ENCODE results near the gene TAMALIN.
"Not testable (repeated sequence)": the region's sequence is repeated elsewhere in the genome, so short reads cannot be mapped to it uniquely, and the experiment has no call there.

Gene TAMALIN

DNA sequence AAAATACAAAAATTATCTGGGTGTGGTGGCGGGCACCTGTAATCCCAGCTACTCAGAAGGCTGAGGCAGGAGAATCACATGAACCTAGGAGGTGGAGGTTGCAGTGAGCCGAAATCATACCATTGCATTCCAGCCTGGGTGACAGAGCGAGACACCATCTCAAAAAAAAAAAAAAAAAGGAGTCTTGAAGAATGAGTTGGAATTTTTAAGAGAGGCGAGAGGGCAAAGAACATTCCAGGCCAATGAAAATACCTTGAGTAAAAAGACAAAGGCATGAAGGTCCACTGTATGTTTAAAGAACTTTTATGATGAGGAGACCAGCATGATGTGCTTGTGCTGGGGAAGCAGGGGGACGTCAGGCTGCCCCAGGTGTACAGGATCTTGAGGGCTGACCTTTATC is 27.4 kb upstream of the TAMALIN start:
- H3K27me3 ChIP-seq (replicated peaks in 2 of 5; ENCODE audit: control insufficient read depth in 4 of 5, insufficient read depth in 5 of 5, low read length in 4 of 5); H3K9me3 ChIP-seq (ENCODE audit: control extremely low read depth in 1 of 5, control insufficient read depth in 4 of 5, insufficient read depth in 2 of 5, low read depth in 1 of 5, low read length in 4 of 5); DNase-seq; POLR2A ChIA-PET; H3K27ac ChIP-seq (ENCODE audit: insufficient read depth in 1 of 2, low read depth in 1 of 2, low read length in 2 of 2, poor library complexity in 1 of 2, severe bottlenecking in 2 of 2); H3K4me3 ChIP-seq (ENCODE audit: control insufficient read depth in 1 of 7, extremely low read depth in 1 of 7, insufficient read depth in 4 of 7, low read depth in 2 of 7, low read length in 6 of 7): not testable (repeated sequence)
- peaks cover 10 to 56% (median 34%) of the 10 kb centered on the region in 4 experiments for H3K36me3 ChIP-seq (ENCODE audit: control insufficient read depth in 4 of 4, insufficient read depth in 4 of 4, low read length in 3 of 4)
- CTCF ChIA-PET, result interaction anchor here (0.7 to 2.1 kb wide), 2 partner anchors 27 to 57 kb away, joined by 3 to 17 read pairs; no protein-coding TSS in a partner anchor
- WGBS (ENCODE audit: insufficient coverage), result 100% methylated on average over 2 of the region's 5 CpGs
- H3K4me1 ChIP-seq (ENCODE audit: control extremely low read depth in 1 of 4, control insufficient read depth in 4 of 4, insufficient read depth in 4 of 4, low read length in 3 of 4), result peaks cover 11 to 39% (median 16%) of the 10 kb centered on the region in 4 experiments

DNA sequence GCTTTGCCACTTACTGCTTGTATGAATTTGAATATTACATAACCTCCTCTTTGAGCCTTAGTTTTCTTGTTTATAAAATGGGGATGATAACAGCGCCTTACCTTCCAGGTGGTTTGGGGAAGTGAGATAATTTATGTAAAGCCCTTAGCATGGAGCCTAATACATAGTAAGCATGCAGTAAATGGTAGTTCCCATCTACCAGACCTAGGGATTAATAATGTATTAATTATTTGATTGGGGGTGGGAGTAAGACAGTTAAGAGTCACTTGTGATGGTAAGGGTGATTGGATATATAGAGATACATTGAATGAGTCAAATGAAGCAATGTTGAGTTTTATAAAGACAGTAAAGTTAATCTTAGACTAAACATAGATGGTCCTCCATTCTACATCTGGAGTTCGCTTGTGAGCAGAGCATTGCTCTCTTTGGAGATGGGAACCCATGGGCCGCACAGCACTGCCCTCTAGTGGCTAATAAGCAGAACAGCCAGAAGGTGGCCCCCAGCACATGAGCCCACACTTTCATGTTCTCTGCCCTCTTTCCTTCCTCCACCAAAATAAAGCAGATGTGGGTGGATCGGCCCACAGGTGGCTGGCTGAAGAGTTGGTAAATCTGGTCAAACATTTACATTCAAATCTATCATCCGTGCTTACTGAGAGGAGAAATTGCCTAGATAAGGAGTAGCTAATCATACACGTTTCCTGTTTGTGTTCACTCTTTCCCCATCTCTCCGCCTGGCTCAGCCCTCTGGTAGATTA is 26.5 kb upstream of the TAMALIN start:
- POLR2A ChIA-PET, result no interaction called here
- WGBS (ENCODE audit: insufficient coverage), result 54% methylated on average over 5 of the region's 7 CpGs
- Histone ChIP-seq H3K9me3 (ENCODE audit: control extremely low read depth in 1 of 5, control insufficient read depth in 4 of 5, insufficient read depth in 2 of 5, low read depth in 1 of 5, low read length in 4 of 5) (no peaks in the 10 kb centered on the region), H3K4me3 (ENCODE audit: control insufficient read depth in 1 of 7, extremely low read depth in 1 of 7, insufficient read depth in 4 of 7, low read depth in 2 of 7, low read length in 6 of 7) (no peak overlapping the region), H3K36me3 (ENCODE audit: control insufficient read depth in 4 of 4, insufficient read depth in 4 of 4, low read length in 3 of 4) (peaks cover 13 to 63% (median 38%) of the 10 kb centered on the region in 4 experiments), H3K4me1 (ENCODE audit: control extremely low read depth in 1 of 4, control insufficient read depth in 4 of 4, insufficient read depth in 4 of 4, low read length in 3 of 4) (peaks cover 3 to 29% (median 7%) of the 10 kb centered on the region in 4 experiments), H3K27me3 (replicated peaks in 2 of 5; ENCODE audit: control insufficient read depth in 4 of 5, insufficient read depth in 5 of 5, low read length in 4 of 5) (no peaks in the 10 kb centered on the region), H3K27ac (ENCODE audit: insufficient read depth in 1 of 2, low read depth in 1 of 2, low read length in 2 of 2, poor library complexity in 1 of 2, severe bottlenecking in 2 of 2) (no peak overlapping the region)
- CTCF ChIA-PET, result interaction anchor here (0.7 to 6.8 kb wide), 24 partner anchors 10 to 152 kb away, joined by 3 to 59 read pairs (median 6); partner anchors contain the start of genes ACVR1B and ANKRD33
- peak; percentile 67 to 84 (median 80) for DNase-seq

DNA sequence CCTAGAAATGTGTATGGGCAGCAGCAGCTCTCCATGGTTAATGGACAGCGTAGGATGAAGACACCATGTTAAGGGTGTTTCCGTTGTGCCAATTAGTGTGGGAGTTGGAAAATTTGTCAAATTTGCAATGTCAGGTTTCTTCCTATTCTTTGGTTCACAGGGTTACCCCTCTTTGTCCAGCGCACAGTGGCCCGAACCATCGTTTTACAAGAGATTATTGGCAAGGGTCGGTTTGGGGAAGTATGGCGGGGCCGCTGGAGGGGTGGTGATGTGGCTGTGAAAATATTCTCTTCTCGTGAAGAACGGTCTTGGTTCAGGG is 26.0 kb upstream of the TAMALIN start:
- WGBS (ENCODE audit: insufficient coverage), result 75% methylated on average over 5 of the region's 10 CpGs
- POLR2A ChIA-PET, result no interaction called here

DNA sequence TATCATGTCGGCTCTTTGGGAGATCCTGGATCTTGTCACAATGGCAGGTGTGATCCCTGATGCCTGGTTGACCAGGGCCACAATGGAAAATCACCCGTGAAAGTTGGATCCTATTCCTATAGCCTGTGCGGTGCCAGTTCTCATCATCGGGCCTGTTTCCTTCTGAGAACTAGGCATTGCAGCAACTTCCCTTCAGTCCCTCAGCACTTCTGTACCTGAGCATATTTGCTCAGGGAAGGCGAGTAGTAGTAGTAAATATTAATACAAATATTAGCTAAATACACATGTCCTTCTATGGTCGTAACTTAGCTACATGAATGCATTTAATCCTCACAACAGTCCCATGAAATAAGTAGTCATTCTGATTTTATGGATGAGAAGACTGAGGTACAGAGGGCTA is 22.1 kb upstream of the TAMALIN start:
- Histone ChIP-seq H3K36me3 (ENCODE audit: control insufficient read depth in 4 of 4, insufficient read depth in 4 of 4, low read length in 3 of 4) (peaks cover 14 to 58% (median 33%) of the 10 kb centered on the region in 4 experiments), H3K27me3 (replicated peaks in 2 of 5; ENCODE audit: control insufficient read depth in 4 of 5, insufficient read depth in 5 of 5, low read length in 4 of 5) (no peaks in the 10 kb centered on the region), H3K9me3 (ENCODE audit: control extremely low read depth in 1 of 5, control insufficient read depth in 4 of 5, insufficient read depth in 2 of 5, low read depth in 1 of 5, low read length in 4 of 5) (no peaks in the 10 kb centered on the region), H3K4me3 (ENCODE audit: control insufficient read depth in 1 of 7, extremely low read depth in 1 of 7, insufficient read depth in 4 of 7, low read depth in 2 of 7, low read length in 6 of 7) (no peak overlapping the region), H3K4me1 (ENCODE audit: control extremely low read depth in 1 of 4, control insufficient read depth in 4 of 4, insufficient read depth in 4 of 4, low read length in 3 of 4) (peaks cover 0 to 4% (median 1%) of the 10 kb centered on the region in 4 experiments), H3K27ac (ENCODE audit: insufficient read depth in 1 of 2, low read depth in 1 of 2, low read length in 2 of 2, poor library complexity in 1 of 2, severe bottlenecking in 2 of 2) (no peak overlapping the region)
- CTCF ChIA-PET, result interaction anchor here (0.8 to 6.8 kb wide), 12 partner anchors 8 to 152 kb away, joined by 3 to 59 read pairs (median 6); partner anchors contain the start of gene ANKRD33
- DNase-seq, result no peak
- POLR2A ChIA-PET, result interaction anchor here (0.6 kb wide), 1 partner anchor 73 kb away, joined by 3 read pairs; no protein-coding TSS in a partner anchor
- 91% methylated on average over 4 of the region's 6 CpGs for WGBS (ENCODE audit: insufficient coverage)

More for the DNA sequence above, 26.0 kb upstream of the TAMALIN start:
- DNase-seq, result no peak
- H3K9me3 ChIP-seq (ENCODE audit: control extremely low read depth in 1 of 5, control insufficient read depth in 4 of 5, insufficient read depth in 2 of 5, low read depth in 1 of 5, low read length in 4 of 5), result no peaks in the 10 kb centered on the region
- CTCF ChIA-PET, result interaction anchor here (0.7 to 6.8 kb wide), 24 partner anchors 10 to 153 kb away, joined by 3 to 59 read pairs (median 6); partner anchors contain the start of genes ACVR1B and ANKRD33
- peaks cover 0 to 24% (median 4%) of the 10 kb centered on the region in 4 experiments for H3K4me1 ChIP-seq (ENCODE audit: control extremely low read depth in 1 of 4, control insufficient read depth in 4 of 4, insufficient read depth in 4 of 4, low read length in 3 of 4)
- H3K4me3 ChIP-seq (ENCODE audit: control insufficient read depth in 1 of 7, extremely low read depth in 1 of 7, insufficient read depth in 4 of 7, low read depth in 2 of 7, low read length in 6 of 7), result no peak overlapping the region
- peaks cover 17 to 64% (median 40%) of the 10 kb centered on the region in 4 experiments for H3K36me3 ChIP-seq (ENCODE audit: control insufficient read depth in 4 of 4, insufficient read depth in 4 of 4, low read length in 3 of 4)
- H3K27ac ChIP-seq (ENCODE audit: insufficient read depth in 1 of 2, low read depth in 1 of 2, low read length in 2 of 2, poor library complexity in 1 of 2, severe bottlenecking in 2 of 2), result no peak overlapping the region
- H3K27me3 ChIP-seq (replicated peaks in 2 of 5; ENCODE audit: control insufficient read depth in 4 of 5, insufficient read depth in 5 of 5, low read length in 4 of 5), result no peaks in the 10 kb centered on the region

DNA sequence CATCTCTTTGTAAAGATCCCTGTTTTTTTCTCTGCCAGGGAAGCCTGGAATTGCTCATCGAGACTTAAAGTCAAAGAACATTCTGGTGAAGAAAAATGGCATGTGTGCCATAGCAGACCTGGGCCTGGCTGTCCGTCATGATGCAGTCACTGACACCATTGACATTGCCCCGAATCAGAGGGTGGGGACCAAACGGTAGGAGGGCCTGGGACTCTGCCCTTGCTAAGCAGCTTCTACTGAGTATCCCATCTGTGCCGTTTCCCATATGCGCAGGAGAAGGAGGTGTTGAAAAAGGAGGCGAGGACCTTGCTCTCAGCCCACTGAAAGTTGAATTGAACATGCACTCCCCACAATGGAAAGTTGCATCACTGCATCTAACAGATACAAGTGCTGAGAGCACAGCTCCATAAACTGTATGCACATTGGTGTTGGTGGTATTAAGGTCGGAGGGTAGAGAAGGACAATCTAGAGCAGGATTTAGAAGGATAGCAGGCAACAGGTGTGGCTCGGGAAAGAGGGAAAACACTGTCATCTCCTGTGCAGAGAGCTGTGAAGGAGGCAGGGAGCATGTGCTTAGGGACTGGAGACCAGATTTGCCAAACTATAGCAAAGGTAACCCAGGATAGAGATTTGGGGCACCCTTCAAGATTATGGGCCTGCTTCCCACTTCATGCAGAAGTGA is 21.5 kb upstream of the TAMALIN start:
- ChIA-PET POLR2A (interaction anchor here (0.6 kb wide), 1 partner anchor 73 kb away, joined by 3 read pairs; no protein-coding TSS in a partner anchor), CTCF (interaction anchor here (0.8 to 6.8 kb wide), 7 partner anchors 8 to 91 kb away, joined by 3 to 59 read pairs (median 4); no protein-coding TSS in a partner anchor)
- no peak overlapping the region for H3K4me3 ChIP-seq (ENCODE audit: control insufficient read depth in 1 of 7, extremely low read depth in 1 of 7, insufficient read depth in 4 of 7, low read depth in 2 of 7, low read length in 6 of 7)
- H3K9me3 ChIP-seq (ENCODE audit: control extremely low read depth in 1 of 5, control insufficient read depth in 4 of 5, insufficient read depth in 2 of 5, low read depth in 1 of 5, low read length in 4 of 5), result no peaks in the 10 kb centered on the region
- H3K27me3 ChIP-seq (replicated peaks in 2 of 5; ENCODE audit: control insufficient read depth in 4 of 5, insufficient read depth in 5 of 5, low read length in 4 of 5), result no peaks in the 10 kb centered on the region
- H3K36me3 ChIP-seq (ENCODE audit: control insufficient read depth in 4 of 4, insufficient read depth in 4 of 4, low read length in 3 of 4), result peaks cover 14 to 56% (median 33%) of the 10 kb centered on the region in 4 experiments
- peaks cover 0 to 4% (median 1%) of the 10 kb centered on the region in 4 experiments for H3K4me1 ChIP-seq (ENCODE audit: control extremely low read depth in 1 of 4, control insufficient read depth in 4 of 4, insufficient read depth in 4 of 4, low read length in 3 of 4)
- 100% methylated on average over 9 of the region's 9 CpGs for WGBS (ENCODE audit: insufficient coverage)
- no peak overlapping the region for H3K27ac ChIP-seq (ENCODE audit: insufficient read depth in 1 of 2, low read depth in 1 of 2, low read length in 2 of 2, poor library complexity in 1 of 2, severe bottlenecking in 2 of 2)
- no peak for DNase-seq

DNA sequence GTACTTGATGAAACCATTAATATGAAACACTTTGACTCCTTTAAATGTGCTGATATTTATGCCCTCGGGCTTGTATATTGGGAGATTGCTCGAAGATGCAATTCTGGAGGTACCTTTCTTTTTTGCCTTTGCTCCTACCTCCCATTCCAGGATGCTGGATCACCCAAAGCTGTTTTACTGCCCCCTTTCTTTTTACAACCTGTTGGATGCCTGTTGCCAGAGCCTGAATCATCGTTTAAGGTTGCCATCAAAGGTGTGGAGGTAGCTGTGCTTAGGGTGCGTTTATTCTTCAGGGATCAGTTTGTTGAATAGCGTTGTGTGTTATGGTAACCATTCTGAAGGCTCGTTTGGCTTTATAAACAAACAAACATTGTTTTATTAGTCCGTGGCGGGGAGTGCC is 19.9 kb upstream of the TAMALIN start:
- no peaks in the 10 kb centered on the region for H3K27me3 ChIP-seq (replicated peaks in 2 of 5; ENCODE audit: control insufficient read depth in 4 of 5, insufficient read depth in 5 of 5, low read length in 4 of 5)
- H3K9me3 ChIP-seq (ENCODE audit: control extremely low read depth in 1 of 5, control insufficient read depth in 4 of 5, insufficient read depth in 2 of 5, low read depth in 1 of 5, low read length in 4 of 5), result no peaks in the 10 kb centered on the region
- H3K4me1 ChIP-seq (ENCODE audit: control extremely low read depth in 1 of 4, control insufficient read depth in 4 of 4, insufficient read depth in 4 of 4, low read length in 3 of 4), result no peaks in the 10 kb centered on the region
- WGBS (ENCODE audit: insufficient coverage), result 100% methylated on average over 5 of the region's 8 CpGs
- no peak for DNase-seq
- ChIA-PET CTCF (interaction anchor here (1.5 to 6.8 kb wide), 2 partner anchors 36 to 62 kb away, joined by 4 to 59 read pairs; no protein-coding TSS in a partner anchor), POLR2A (no interaction called here)
- H3K27ac ChIP-seq (ENCODE audit: insufficient read depth in 1 of 2, low read depth in 1 of 2, low read length in 2 of 2, poor library complexity in 1 of 2, severe bottlenecking in 2 of 2), result no peak overlapping the region
- peaks cover 14 to 46% (median 31%) of the 10 kb centered on the region in 4 experiments for H3K36me3 ChIP-seq (ENCODE audit: control insufficient read depth in 4 of 4, insufficient read depth in 4 of 4, low read length in 3 of 4)
- H3K4me3 ChIP-seq (ENCODE audit: control insufficient read depth in 1 of 7, extremely low read depth in 1 of 7, insufficient read depth in 4 of 7, low read depth in 2 of 7, low read length in 6 of 7), result no peak overlapping the region
